GM10847 (cell line): Measurements from ENCODE around the gene SAAL1.

ENCODE experiments used
- POLR2A ChIP-seq: IDR thresholded peaks from 2 replicates; pipeline ENCODE4 v1.6.1; 2011; ENCODE audit not compliant: insufficient read length; ENCODE audit errors: extremely low read depth

SAAL1 gene

GRCh38 chr11:18061351-18061750 lies 44.5 kb downstream of the SAAL1 start:
- no peak for TF ChIP-seq POLR2A

GRCh38 chr11:18056561-18057181 lies 49.2 kb downstream of the SAAL1 start:
- no peak for TF ChIP-seq POLR2A

GRCh38 chr11:18054511-18055103 lies 51.3 kb downstream of the SAAL1 start:
- no peak for TF ChIP-seq POLR2A

GRCh38 chr11:18050848-18051247 lies 55.0 kb downstream of the SAAL1 start:
- no peak for TF ChIP-seq POLR2A

GRCh38 chr11:18046116-18046777 lies 59.6 kb downstream of the SAAL1 start, which contains the start of gene TPH1:
TSS of gene TPH1 (minus strand) at chr11:18046269. CDS start at chr11:18040762, 5,507 bp downstream.
- TF ChIP-seq POLR2A = no peak

- no peak for TF ChIP-seq POLR2A
Measured at GRCh38 chr11:18036456-18036855, 69.4 kb downstream of the SAAL1 start.
